Measurements from ENCODE around the gene ANO4.

The ANO4 gene

DNA sequence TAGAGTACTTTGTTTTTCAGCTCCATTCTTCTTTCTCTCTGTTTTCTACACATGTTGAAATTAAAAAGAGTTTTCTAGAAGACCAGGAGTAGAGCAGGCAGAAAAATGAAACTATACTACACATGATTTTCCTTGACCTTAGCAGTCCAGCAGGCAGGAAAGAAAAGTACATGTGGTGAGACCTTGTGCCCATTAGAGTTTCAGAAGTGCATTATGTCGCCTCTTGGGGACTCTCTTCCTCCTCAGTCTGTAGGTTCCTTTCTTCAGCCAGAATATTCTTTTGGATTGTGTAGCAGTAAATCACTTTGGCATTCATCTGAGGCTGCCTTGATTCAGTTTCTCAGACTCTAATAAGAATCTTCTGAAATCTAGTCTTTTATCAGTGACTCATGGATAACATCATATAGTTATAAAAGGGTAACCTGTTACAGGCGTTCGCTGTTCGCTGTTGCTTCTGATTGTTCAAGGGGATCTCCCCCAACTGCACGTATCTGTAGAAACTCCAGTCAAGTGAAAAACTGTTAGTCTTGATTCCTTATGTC, 161.8 kb downstream of the ANO4 start:
- FAIRE-seq (no peak), DNase-seq (ENCODE audit: insufficient read length, low spot score) (no peak)
- no peak for TF ChIP-seq POLR2A (IDR thresholded peaks at IDR 0.05; ENCODE audit: low read depth, low read length)

DNA sequence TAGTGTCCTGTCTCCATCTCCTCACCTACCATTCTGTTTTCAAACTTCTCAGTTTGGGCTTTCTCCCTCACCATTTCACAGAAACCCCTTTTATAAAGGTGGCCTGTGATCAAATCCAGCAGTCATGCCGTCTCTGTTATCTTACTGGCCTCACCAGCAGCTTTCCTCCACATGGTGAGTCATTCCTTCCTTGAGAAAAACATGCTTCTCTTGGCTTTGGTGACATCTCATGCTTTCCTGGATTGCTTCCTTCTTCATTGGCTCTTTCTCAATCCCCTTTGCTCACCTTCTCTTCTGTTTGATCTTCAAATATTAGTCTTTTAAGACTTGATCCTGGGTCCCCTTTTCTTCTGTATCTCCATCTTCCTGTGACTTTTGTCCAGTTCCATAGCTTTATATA, 164.9 kb downstream of the ANO4 start:
- TF ChIP-seq POLR2A (IDR thresholded peaks at IDR 0.05; ENCODE audit: low read depth, low read length), result no peak
- FAIRE-seq, result peak; percentile 33
- DNase-seq (ENCODE audit: insufficient read length, low spot score), result no peak

DNA sequence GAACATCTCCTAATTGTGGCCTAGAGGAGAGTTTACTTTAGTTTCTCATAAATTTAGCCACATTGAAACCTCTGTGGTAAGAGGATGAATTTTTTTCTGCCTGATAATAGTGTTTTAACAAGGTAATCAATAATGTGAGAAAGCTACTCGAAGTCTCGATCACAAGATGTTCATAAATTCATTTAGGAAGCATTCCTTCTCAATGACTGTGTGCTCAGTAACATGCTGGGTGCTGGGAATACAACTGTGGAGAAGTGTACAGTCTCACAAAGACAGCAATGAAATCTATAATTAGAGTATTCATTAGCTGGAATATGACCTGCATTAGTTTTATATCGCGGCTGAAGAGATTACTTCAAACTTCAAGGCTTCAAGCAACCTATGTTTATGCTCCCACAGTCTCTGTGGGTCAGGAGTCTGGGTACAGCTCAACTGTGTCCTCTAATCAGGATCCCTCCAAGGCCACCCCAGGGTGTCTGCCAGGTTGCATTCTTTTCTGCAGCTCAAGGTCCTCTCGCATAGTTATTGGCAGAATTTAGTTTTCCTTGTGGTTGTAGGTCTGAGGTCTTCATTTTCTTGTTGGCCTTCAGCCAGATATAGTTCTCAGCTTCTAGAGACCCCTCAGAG, 167.6 kb downstream of the ANO4 start:
- DNase-seq (ENCODE audit: insufficient read length, low spot score) (no peak), FAIRE-seq (no peak)
- no peak for TF ChIP-seq POLR2A (IDR thresholded peaks at IDR 0.05; ENCODE audit: low read depth, low read length)

DNA sequence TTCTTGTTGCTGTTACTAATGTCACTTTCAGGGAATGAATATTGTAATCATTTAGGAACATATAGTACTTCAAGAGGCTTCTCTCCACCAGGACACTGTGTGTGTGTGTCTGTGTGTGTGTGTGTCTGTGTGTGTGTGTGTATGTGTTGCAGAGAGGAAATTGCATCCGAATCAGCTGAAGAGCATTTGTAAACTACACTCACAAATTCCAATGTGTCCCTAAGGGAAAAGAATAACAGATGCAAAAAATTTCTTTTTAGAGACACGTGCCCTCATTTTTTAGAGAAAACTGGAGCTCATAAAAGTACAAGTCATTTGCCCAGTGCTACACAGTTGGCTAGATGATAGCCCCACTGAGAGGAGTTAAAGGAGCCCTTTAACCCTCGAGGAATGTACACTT, 168.8 kb downstream of the ANO4 start:
- FAIRE-seq (no peak), DNase-seq (ENCODE audit: insufficient read length, low spot score) (no peak)
- TF ChIP-seq POLR2A (IDR thresholded peaks at IDR 0.05; ENCODE audit: low read depth, low read length), result no peak

DNA sequence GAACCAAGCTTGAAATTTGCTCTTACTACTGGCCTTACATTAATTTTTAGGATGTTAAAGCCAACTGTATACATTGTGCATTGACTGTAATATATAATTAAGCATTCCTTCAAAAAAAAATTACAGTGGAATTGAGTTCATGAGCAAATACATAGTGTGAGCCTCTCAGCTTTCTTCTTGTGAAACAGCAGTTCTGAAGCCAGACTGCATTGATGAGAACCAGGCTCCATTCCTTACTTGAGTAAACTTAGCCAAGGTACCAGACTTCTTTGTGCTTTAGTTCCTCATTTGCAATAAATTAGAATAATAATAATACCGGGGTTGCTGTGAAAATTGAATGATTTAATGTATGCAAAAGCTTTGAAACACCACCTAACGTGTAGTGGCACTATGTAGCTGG, 169.5 kb downstream of the ANO4 start:
- TF ChIP-seq POLR2A (IDR thresholded peaks at IDR 0.05; ENCODE audit: low read depth, low read length), result no peak
- FAIRE-seq (no peak), DNase-seq (ENCODE audit: insufficient read length, low spot score) (no peak)

DNA sequence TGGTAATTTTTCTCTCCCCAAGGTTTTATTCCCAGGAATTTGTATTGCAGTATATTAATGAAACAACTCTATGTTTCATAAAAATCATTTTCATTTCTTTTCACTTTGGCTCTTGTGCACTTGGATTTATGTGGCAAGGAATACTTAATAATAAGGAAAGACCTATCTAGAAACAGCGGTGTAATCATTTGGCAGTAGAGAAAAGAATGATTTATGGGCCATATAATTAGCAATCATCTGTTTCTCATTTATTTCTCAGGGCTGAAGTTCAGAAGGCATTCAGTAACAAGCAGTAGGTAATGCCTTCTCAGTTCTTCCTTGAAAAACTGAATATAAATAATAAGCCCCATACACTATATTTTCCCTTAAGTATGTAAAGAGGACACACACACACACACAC, 172.6 kb downstream of the ANO4 start:
- no peak for DNase-seq (ENCODE audit: insufficient read length, low spot score)
- FAIRE-seq, result no peak
- TF ChIP-seq POLR2A (IDR thresholded peaks at IDR 0.05; ENCODE audit: low read depth, low read length), result no peak

DNA sequence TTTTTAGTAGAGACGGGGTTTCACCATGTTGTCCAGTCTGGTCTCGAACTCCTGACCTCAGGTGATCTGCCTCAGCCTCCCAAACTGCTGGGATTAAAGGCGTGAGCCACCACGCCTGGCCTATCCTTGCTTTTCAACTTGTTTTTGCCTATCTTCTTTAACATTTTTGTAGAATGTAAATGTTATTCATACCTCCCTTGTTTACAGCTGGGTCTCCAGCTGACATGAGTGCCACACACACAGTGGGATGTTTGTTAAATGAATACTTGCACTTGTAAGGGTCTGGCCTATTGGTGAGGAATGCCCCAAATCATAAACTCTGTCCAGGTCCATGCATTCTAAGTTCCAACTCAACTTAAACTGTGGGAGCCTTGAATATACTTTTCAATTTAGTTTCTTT, 176.3 kb downstream of the ANO4 start:
- DNase-seq (ENCODE audit: insufficient read length, low spot score), result no peak
- TF ChIP-seq POLR2A (IDR thresholded peaks at IDR 0.05; ENCODE audit: low read depth, low read length), result no peak
- FAIRE-seq, result no peak

DNA sequence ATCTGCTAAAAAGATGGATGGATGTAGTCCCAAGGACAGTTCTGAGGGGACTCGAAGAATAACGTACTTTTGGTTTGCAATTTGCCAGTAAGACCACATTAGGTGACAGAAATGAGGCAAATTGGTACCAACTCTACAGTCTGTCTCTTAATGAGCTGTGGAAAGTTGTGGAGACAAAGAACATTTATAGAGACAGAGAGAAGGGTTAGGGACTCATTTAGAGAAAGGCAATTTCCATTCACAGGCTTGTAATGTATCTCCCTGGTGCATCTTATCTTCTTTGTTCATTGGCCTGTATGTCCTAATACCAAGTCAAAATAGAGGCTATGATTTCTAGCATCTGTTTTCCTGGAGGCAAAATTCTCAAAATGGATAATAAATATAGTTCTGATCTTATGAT, 177.5 kb downstream of the ANO4 start:
- TF ChIP-seq POLR2A (IDR thresholded peaks at IDR 0.05; ENCODE audit: low read depth, low read length), result no peak
- DNase-seq (ENCODE audit: insufficient read length, low spot score), result no peak
- no peak for FAIRE-seq

DNA sequence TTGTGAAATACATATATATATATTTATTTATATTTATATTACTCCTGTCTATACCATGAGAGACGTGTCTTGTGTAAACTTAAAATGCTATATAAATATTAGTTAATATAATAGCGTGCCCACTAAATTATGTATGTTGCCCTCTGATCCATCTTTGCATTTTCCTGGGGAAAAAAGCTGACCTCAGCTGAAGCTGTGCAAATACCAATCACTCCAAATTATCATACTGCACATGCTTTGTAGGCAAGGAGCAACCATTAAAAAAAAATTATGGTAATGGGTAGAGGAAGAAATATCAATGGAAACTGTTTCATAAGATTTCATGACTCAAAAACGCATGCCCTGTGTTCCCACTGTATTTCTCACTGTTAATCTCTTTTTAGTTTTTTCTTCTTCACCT, 179.8 kb downstream of the ANO4 start:
- TF ChIP-seq POLR2A (IDR thresholded peaks at IDR 0.05; ENCODE audit: low read depth, low read length), result no peak
- DNase-seq (ENCODE audit: insufficient read length, low spot score), result no peak
- FAIRE-seq, result no peak

DNA sequence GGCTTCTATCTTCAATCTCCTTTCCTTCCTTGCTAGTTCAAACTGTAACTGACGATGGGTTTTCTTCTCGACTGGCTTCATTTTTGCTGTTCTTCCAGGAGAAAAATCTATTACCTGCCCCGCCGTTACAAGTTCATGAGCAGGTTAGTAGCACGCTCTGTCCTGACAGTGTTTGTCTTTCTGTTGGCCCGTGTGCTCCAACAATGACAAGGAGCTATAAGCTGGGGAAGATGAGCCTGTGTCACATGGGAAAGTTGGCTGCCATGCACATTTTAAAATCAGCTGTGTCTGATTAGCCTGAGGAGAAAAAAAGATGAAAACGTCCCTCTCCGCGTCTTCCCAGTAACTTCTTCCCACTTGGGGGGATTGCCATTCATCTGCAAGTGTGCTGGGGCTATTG, 180.2 kb downstream of the ANO4 start:
- DNase-seq (ENCODE audit: insufficient read length, low spot score) (no peak), FAIRE-seq (no peak)
- no peak for TF ChIP-seq POLR2A (IDR thresholded peaks at IDR 0.05; ENCODE audit: low read depth, low read length)

DNA sequence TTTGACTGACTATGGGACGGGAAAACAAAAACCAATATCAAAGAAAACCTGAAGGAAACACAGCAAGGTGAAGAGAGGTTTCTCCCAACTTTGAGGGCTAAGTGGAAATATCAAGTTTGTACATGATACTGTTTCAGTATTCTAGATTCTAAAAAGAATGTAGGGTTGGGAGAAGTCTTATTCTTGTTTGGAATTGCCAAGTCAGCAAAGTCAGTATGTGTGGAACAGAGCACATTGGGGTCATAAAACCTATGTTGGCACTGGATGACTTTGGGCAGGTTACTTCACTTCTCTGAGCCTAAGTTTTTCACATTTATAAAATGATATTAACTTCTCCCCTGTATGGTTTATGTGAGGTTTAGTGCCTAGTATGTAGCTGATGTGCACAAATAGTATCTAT, 182.2 kb downstream of the ANO4 start:
- FAIRE-seq, result no peak
- no peak for TF ChIP-seq POLR2A (IDR thresholded peaks at IDR 0.05; ENCODE audit: low read depth, low read length)
- no peak for DNase-seq (ENCODE audit: insufficient read length, low spot score)

DNA sequence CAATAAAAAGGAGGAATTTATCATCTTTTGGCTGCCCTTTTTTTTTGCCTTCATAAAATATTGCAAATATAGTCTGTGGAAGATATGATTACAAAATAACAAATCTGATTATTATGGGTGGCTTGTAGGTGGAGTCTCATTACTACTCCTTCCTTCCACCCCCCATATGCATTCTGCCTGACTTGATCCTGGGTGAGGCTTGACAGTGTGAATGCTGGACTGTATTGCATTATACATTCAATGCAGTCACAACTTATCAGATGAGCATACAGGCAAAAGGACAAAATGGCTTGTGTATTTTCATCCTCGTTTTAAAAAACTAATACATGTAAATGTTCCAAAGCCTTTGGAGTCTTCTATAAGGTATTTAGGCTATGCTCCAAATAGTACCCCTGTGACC, 186.3 kb downstream of the ANO4 start:
- no peak for FAIRE-seq
- DNase-seq (ENCODE audit: insufficient read length, low spot score), result no peak
- no peak for TF ChIP-seq POLR2A (IDR thresholded peaks at IDR 0.05; ENCODE audit: low read depth, low read length)

DNA sequence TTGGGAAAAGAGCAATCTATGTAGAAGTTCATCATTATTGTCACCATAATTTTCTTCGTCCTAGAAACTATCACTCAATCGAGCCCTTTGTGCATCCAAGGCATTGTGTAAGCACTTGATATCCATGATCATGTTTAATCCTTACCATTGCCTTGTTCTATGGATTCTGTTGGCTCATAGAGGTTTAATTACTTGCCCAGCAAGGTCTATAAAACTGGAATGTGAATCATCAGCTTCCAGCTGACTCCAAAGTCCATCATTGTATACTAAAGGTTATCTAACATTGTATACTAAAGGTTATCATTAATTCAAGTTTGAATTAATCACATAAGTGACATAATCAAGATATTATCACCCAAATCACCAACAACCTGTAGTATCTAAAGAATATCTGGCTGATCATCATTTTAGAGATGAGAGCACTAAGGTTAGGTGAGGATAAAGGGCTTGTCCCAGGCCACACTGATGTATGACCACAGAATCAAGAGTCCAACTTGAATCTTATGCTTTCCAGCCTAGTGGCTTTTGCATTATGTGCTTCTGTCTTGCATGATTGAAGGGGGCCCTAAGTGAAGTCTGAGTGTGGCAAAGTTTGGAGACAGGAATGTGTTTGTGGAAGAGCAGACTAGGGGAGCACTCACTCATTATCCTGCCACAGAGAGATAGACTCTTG, 188.1 kb downstream of the ANO4 start:
- DNase-seq (ENCODE audit: insufficient read length, low spot score) (no peak), FAIRE-seq (no peak)
- TF ChIP-seq POLR2A (IDR thresholded peaks at IDR 0.05; ENCODE audit: low read depth, low read length), result no peak

DNA sequence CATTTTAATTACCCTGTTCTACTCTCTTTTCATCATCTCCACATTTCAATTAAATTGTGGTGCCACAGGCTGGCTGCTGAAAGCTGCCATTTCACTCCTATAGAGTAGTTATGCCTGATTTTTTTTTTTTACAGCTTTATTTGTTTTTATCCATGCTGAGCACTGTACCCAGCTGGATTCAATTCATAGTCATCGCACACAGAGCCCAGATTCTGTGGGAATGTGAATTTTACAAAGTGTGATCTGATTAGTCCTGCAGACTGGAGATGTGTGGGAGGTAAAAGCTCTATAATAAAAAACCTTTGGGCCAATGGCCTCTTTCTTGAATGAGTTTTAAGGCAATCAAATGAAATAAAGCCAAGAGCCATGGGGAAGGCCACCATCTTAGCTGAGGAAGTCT, 190.2 kb downstream of the ANO4 start:
- FAIRE-seq (no peak), DNase-seq (ENCODE audit: insufficient read length, low spot score) (no peak)
- no peak for TF ChIP-seq POLR2A (IDR thresholded peaks at IDR 0.05; ENCODE audit: low read depth, low read length)
